Thyroid gland (tissue), 4 donors: ENCODE data around the gene HBD.

ENCODE experiments used
- CTCF ChIP-seq, 6 experiments: fragments of 200-600 bp in 3 of 6; fragments of 450-650 bp in 3 of 6; sonication (generic) in 3 of 6; IDR thresholded peaks; one replicate each; pipeline ENCODE4 v1.5.1; 2016 to 2019; ENCODE audit warnings: antibody characterized with exemption in 6 of 6, mild to moderate bottlenecking in 2 of 6, inconsistent platforms in 1 of 6, moderate library complexity in 1 of 6
- POLR2A ChIP-seq, 2 donors: fragments of 450-650 bp; IDR thresholded peaks; one replicate each; pipeline ENCODE4 v1.6.1; 2017; ENCODE audit warnings: antibody characterized with exemption in 2 of 2, mild to moderate bottlenecking in 2 of 2, moderate library complexity in 1 of 2

- TF ChIP-seq CTCF (IDR thresholded peaks at IDR 0.05) (no peak), POLR2A (IDR thresholded peaks at IDR 0.05) (no peak)
Observed at GRCh38 chr11:5210376-5210885, 23.9 kb downstream of the HBD start.
